Left lobe of liver (tissue), 1 donor: Measurements from ENCODE around the gene AMH. TPM values are rescaled to one million over a fixed set of nuclear protein-coding genes. Genes with fewer than 3 reads are reported as not detected.

Experiments used
- total RNA-seq: library from RNA; stranded (reverse); gene quantifications from one replicate; pipeline ENCODE4 v1.2.1, GENCODE V29; 2021
- donor health status: DM: no; HTN: yes; CAD: no.

AMH gene
- total RNA-seq, 1 donor from 2014 or later, result 0.93 TPM

Other genes starting within 250 kb of the AMH start
- 25.9 TPM for gene BTBD2, start 233.6 kb upstream of the AMH start, total RNA-seq
- 149 TPM for gene MKNK2, start 198.1 kb upstream of the AMH start, total RNA-seq
- gene MOB3A, start 153.0 kb upstream of the AMH start, total RNA-seq, result 11.2 TPM
- gene IZUMO4, start 152.4 kb upstream of the AMH start, total RNA-seq, result 5.2 TPM
- gene AP3D1, start 97.8 kb upstream of the AMH start, total RNA-seq, result 63.4 TPM
- gene DOT1L, start 85.4 kb upstream of the AMH start, total RNA-seq, result 17.2 TPM
- 41.3 TPM for gene PLEKHJ1, start 13.0 kb upstream of the AMH start, total RNA-seq
- gene SF3A2, start 12.5 kb upstream of the AMH start, total RNA-seq, result 19.0 TPM
- 0.18 TPM for gene JSRP1, start 7.1 kb downstream of the AMH start, total RNA-seq
- gene PEAK3, start 32.9 kb downstream of the AMH start, total RNA-seq, result 0.28 TPM
- gene LINGO3, start 58.8 kb downstream of the AMH start, total RNA-seq, result not detected
- gene LSM7, start 79.3 kb downstream of the AMH start, total RNA-seq, result 27.8 TPM
- 45.0 TPM for gene SPPL2B, start 79.4 kb downstream of the AMH start, total RNA-seq
- 7.5 TPM for gene TMPRSS9, start 110.9 kb downstream of the AMH start, total RNA-seq
- gene TIMM13, start 178.3 kb downstream of the AMH start, total RNA-seq, result 63.9 TPM
- 7.4 TPM for gene LMNB2, start 207.6 kb downstream of the AMH start, total RNA-seq
- gene GADD45B, start 226.8 kb downstream of the AMH start, total RNA-seq, result 52.1 TPM